Osteocyte (in vitro differentiated cells): ENCODE measurements around the gene ENO2. TPM values are rescaled to one million over a fixed set of nuclear protein-coding genes. Genes with fewer than 3 reads are reported as not detected.

Source experiments
- DNase-seq: peaks from one replicate; pipeline ENCODE4 v3.0.0; 2021; ENCODE audit warnings: mixed read lengths; ENCODE audit not compliant: unreplicated experiment; ENCODE audit errors: extremely low spot score
- H3K27ac Mint-ChIP-seq: one replicate; pipeline ENCODE4 v1.8.0; 2021; ENCODE audit warnings: mild to moderate bottlenecking, mixed read lengths; ENCODE audit not compliant: unreplicated experiment
- H3K27me3 Mint-ChIP-seq: one replicate; pipeline ENCODE4 v1.8.0; 2021; ENCODE audit warnings: mixed read lengths; ENCODE audit not compliant: unreplicated experiment
- H3K36me3 Mint-ChIP-seq: one replicate; pipeline ENCODE4 v1.8.0; 2021; ENCODE audit warnings: mixed read lengths; ENCODE audit not compliant: unreplicated experiment
- H3K4me1 Mint-ChIP-seq: one replicate; pipeline ENCODE4 v1.8.0; 2021; ENCODE audit warnings: mixed read lengths; ENCODE audit not compliant: unreplicated experiment
- H3K4me3 Mint-ChIP-seq: one replicate; pipeline ENCODE4 v1.8.0; 2021; ENCODE audit warnings: mild to moderate bottlenecking, moderate library complexity, mixed read lengths; ENCODE audit not compliant: unreplicated experiment
- H3K9me3 Mint-ChIP-seq: one replicate; pipeline ENCODE4 v1.8.0; 2021; ENCODE audit warnings: mixed read lengths; ENCODE audit not compliant: unreplicated experiment
- CTCF ChIP-seq: fragments of 200-600 bp; sonication (generic); IDR thresholded peaks from 2 replicates; pipeline ENCODE4 v1.5.0; 2021; ENCODE audit warnings: antibody characterized with exemption, mild to moderate bottlenecking, moderate library complexity
- total RNA-seq: library from RNA; stranded (reverse); gene quantifications from 2 replicates; pipeline ENCODE4 v1.2.1, GENCODE V29; 2021

Gene ENO2
- total RNA-seq, 1 donor from 2014 or later = 24.1 TPM

GRCh38 chr12:6954316-6955107 is 40.1 kb downstream of the ENO2 start:
- H3K9me3 Mint-ChIP-seq = no peaks in the 10 kb centered on the region
- no peak overlapping the region for H3K4me3 Mint-ChIP-seq
- no peak for DNase-seq
- no peaks in the 10 kb centered on the region for H3K27me3 Mint-ChIP-seq
- no peaks in the 10 kb centered on the region for H3K36me3 Mint-ChIP-seq
- H3K27ac Mint-ChIP-seq = peak overlapping the region; percentile 90
- TF ChIP-seq CTCF = no peak
- peaks cover 27% of the 10 kb centered on the region for H3K4me1 Mint-ChIP-seq

GRCh38 chr12:6955108-6956020 is 41.0 kb downstream of the ENO2 start:
- no peak overlapping the region for H3K27ac Mint-ChIP-seq
- no peaks in the 10 kb centered on the region for H3K36me3 Mint-ChIP-seq
- peaks cover 27% of the 10 kb centered on the region for H3K4me1 Mint-ChIP-seq
- H3K4me3 Mint-ChIP-seq = no peak overlapping the region
- TF ChIP-seq CTCF = no peak
- H3K27me3 Mint-ChIP-seq = no peaks in the 10 kb centered on the region
- no peaks in the 10 kb centered on the region for H3K9me3 Mint-ChIP-seq
- DNase-seq = no peak

DNA sequence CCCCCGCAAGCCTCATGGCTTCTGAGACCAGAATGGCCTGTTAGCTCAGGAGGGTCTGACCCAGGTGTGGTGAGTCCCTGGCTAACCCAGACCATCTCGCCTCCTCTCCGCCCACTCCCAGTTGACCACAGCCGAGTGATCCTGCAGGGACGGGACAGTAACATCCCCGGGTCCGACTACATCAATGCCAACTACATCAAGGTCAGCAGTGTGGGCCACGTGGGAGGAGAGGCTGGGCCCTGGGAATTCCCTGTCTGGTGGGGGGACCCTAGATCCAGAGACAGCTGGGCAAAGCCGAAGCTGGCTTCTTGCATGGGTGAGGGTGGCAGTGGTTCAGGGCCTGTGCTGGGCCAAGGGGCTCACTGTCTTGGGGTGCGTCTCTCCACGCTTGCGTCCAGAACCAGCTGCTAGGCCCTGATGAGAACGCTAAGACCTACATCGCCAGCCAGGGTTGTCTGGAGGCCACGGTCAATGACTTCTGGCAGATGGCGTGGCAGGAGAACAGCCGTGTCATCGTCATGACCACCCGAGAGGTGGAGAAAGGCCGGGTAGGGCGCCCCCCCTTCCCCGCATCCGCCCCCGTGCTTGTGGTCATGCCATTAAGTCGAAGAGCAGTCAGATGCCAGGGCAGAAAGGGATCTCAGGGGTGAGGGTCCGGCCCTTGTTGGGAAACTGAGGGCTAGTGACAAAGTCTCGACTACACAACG is 41.8 kb downstream of the ENO2 start:
- Mint-ChIP-seq H3K27me3 (no peaks in the 10 kb centered on the region), H3K4me1 (peaks cover 27% of the 10 kb centered on the region), H3K9me3 (no peaks in the 10 kb centered on the region), H3K27ac (no peak overlapping the region), H3K4me3 (no peak overlapping the region), H3K36me3 (no peaks in the 10 kb centered on the region)
- TF ChIP-seq CTCF = no peak
- no peak for DNase-seq

DNA sequence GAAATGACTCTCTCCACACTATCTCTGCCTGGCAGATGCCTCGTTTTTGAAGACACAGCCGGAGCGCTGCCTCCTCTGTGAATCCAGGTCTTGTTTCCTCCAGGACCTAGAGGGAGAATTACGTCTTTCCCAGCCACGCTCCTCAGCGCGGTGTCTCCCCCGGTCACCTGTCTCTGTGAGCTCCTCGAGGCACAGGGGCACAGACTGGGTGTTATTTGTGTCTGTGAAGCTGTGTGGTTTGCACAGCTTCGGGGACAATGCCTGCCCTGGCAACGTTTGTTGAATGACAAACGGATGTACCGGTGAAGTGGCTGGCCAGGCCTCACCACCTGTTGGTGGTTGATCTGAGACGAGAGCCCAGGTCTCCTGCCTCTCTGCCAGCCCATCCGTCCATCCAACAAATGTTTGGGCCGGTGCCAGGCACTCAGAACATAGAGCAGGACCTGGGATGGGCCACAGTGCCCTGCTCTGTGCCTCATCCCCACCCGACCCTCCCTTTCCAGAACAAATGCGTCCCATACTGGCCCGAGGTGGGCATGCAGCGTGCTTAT is 42.8 kb downstream of the ENO2 start:
- Mint-ChIP-seq H3K9me3 (no peaks in the 10 kb centered on the region), H3K27me3 (no peaks in the 10 kb centered on the region), H3K27ac (no peak overlapping the region), H3K36me3 (no peaks in the 10 kb centered on the region), H3K4me1 (peaks cover 33% of the 10 kb centered on the region), H3K4me3 (no peak overlapping the region)
- no peak for DNase-seq
- TF ChIP-seq CTCF = no peak
